Neuronal stem cell (in vitro differentiated cells): ENCODE results near the gene HOXC5.

Experiments
- DNase-seq: peaks from one replicate; pipeline ENCODE4 v3.0.0-alpha.2; 2013; ENCODE audit warnings: low spot score
- H2AFZ ChIP-seq: one replicate; pipeline ENCODE4 v1.6.1; 2013; ENCODE audit warnings: mild to moderate bottlenecking, low read length, inconsistent platforms
- H2AK5ac ChIP-seq: 2 replicates; pipeline ENCODE4 v1.6.1; 2013; ENCODE audit warnings: low read depth, mild to moderate bottlenecking, inconsistent platforms, low read length, moderate library complexity, mixed read lengths
- H2BK120ac ChIP-seq: 2 replicates; pipeline ENCODE4 v1.6.1; 2013; ENCODE audit warnings: low read depth, mild to moderate bottlenecking, inconsistent platforms, low read length, moderate library complexity, mixed read lengths
- H2BK12ac ChIP-seq: one replicate; pipeline ENCODE4 v1.6.1; 2013; ENCODE audit warnings: low read length, inconsistent platforms
- H2BK15ac ChIP-seq: 2 replicates; pipeline ENCODE4 v1.6.1; 2013; ENCODE audit warnings: mild to moderate bottlenecking, low read length, inconsistent platforms, mixed read lengths
- H2BK5ac ChIP-seq: one replicate; pipeline ENCODE4 v1.6.1; 2013; ENCODE audit warnings: inconsistent platforms, mild to moderate bottlenecking, low read length, moderate library complexity
- H3K14ac ChIP-seq: one replicate; pipeline ENCODE4 v1.6.1; 2013; ENCODE audit warnings: low read length, inconsistent platforms
- H3K18ac ChIP-seq: 2 replicates; pipeline ENCODE4 v1.6.1; 2013; ENCODE audit warnings: low read length, inconsistent platforms
- H3K23ac ChIP-seq: 2 replicates; pipeline ENCODE4 v1.6.1; 2013; ENCODE audit warnings: low read depth, mild to moderate bottlenecking, mixed read lengths, low read length, inconsistent platforms; ENCODE audit not compliant: poor library complexity
- H3K27ac ChIP-seq: replicated peaks from 3 replicates; pipeline ENCODE4 v1.5.1; 2013; ENCODE audit warnings: low read length, inconsistent platforms
- H3K27me3 ChIP-seq, 3 experiments: 2 replicates each; pipeline ENCODE4 v1.6.1; 2013; ENCODE audit warnings: low read length in 3 of 3, mild to moderate bottlenecking in 2 of 3, inconsistent platforms in 1 of 3, low read depth in 1 of 3, mixed read lengths in 1 of 3, moderate library complexity in 1 of 3; ENCODE audit not compliant: control insufficient read depth in 3 of 3, insufficient read depth in 3 of 3
- H3K36me3 ChIP-seq, 2 donors: replicated peaks in 1 of 2; 2 replicates each; pipeline ENCODE4 v1.6.1; 2013; ENCODE audit warnings: low read length in 2 of 2; ENCODE audit not compliant: control insufficient read depth in 2 of 2, insufficient read depth in 2 of 2
- H3K4ac ChIP-seq: 2 replicates; pipeline ENCODE4 v1.6.1; 2013; ENCODE audit warnings: inconsistent platforms, mild to moderate bottlenecking, low read length, moderate library complexity
- H3K4me1 ChIP-seq, 2 donors: 1 replicate in 1 of 2; 2 replicates in 1 of 2; pipeline ENCODE4 v1.6.1; 2013; ENCODE audit warnings: low read length in 2 of 2, low read depth in 1 of 2; ENCODE audit not compliant: control insufficient read depth in 2 of 2, insufficient read depth in 1 of 2
- H3K4me2 ChIP-seq: one replicate; pipeline ENCODE4 v1.6.1; 2013; ENCODE audit warnings: mild to moderate bottlenecking, low read length, inconsistent platforms; ENCODE audit not compliant: insufficient read depth, poor library complexity, severe bottlenecking
- H3K4me3 ChIP-seq, 2 donors: 2 replicates each; pipeline ENCODE4 v1.5.1; 2013; ENCODE audit warnings: low read length in 2 of 2, mild to moderate bottlenecking in 2 of 2, inconsistent platforms in 1 of 2, moderate library complexity in 1 of 2
- H3K79me1 ChIP-seq: one replicate; pipeline ENCODE4 v1.6.1; 2013; ENCODE audit warnings: low read depth, mild to moderate bottlenecking, inconsistent platforms, low read length, moderate library complexity
- H3K9ac ChIP-seq: one replicate; pipeline ENCODE4 v1.6.1; 2013; ENCODE audit warnings: mild to moderate bottlenecking, low read depth, low read length, inconsistent platforms; ENCODE audit not compliant: poor library complexity
- H3K9me3 ChIP-seq, 2 donors: replicated peaks in 1 of 2; 2 replicates each; pipeline versions ENCODE3 to v1.6.1; 2013; ENCODE audit warnings: low read length in 2 of 2, mild to moderate bottlenecking in 2 of 2, inconsistent platforms in 1 of 2, low read depth in 1 of 2, mixed read lengths in 1 of 2, moderate library complexity in 1 of 2; ENCODE audit not compliant: control insufficient read depth in 2 of 2, insufficient read depth in 1 of 2
- H4K8ac ChIP-seq: one replicate; pipeline ENCODE4 v1.6.1; 2013; ENCODE audit warnings: low read depth, mild to moderate bottlenecking, inconsistent platforms, low read length, moderate library complexity
- H4K91ac ChIP-seq: one replicate; pipeline ENCODE4 v1.6.1; 2013; ENCODE audit warnings: low read length, low read depth, mild to moderate bottlenecking, inconsistent platforms; ENCODE audit not compliant: poor library complexity
- WGBS, 2 donors: extraction: QIAGEN DNeasy Blood & Tissue Kit; methylation state at CpG; one replicate each; pipeline ENCODE4 v1.1.7; 2013; ENCODE audit warnings: missing lambda C conversion rate in 2 of 2, mixed read lengths in 1 of 2; ENCODE audit not compliant: insufficient read length in 2 of 2, insufficient replicate concordance in 1 of 2; ENCODE audit errors: extremely low coverage in 2 of 2; 5-methylcytosine and 5-hydroxymethylcytosine counted together

The HOXC5 gene

GRCh38 chr12:54039417-54040147 lies 6.7 kb downstream of the HOXC5 start:
- Histone ChIP-seq H3K9ac (no peak overlapping the region), H3K79me1 (no peaks in the 10 kb centered on the region), H3K4me3 (no peak overlapping the region), H3K27me3 (peaks cover 31 to 97% (median 96%) of the 10 kb centered on the region in 3 experiments), H2BK5ac (no peak overlapping the region), H3K9me3 (peaks cover 0 to 6% of the 10 kb centered on the region in 2 donors), H3K4ac (no peak overlapping the region), H4K8ac (no peak overlapping the region), H3K27ac (no peak overlapping the region), H3K4me1 (no peaks in the 10 kb centered on the region), H2AK5ac (no peak overlapping the region), H3K4me2 (no peak overlapping the region), H2AFZ (no peak overlapping the region), H3K18ac (no peak overlapping the region), H3K14ac (no peak overlapping the region), H3K23ac (no peak overlapping the region), H3K36me3 (no peaks in the 10 kb centered on the region), H2BK120ac (no peak overlapping the region), H2BK12ac (no peak overlapping the region), H4K91ac (no peak overlapping the region), H2BK15ac (no peak overlapping the region)
- WGBS, 2 donors = no CpG with 5 or more reads among the region's 16 CpGs
- no peak for DNase-seq

GRCh38 chr12:54040148-54040494 lies 7.3 kb downstream of the HOXC5 start:
- no peak overlapping the region for H2BK5ac ChIP-seq
- H3K36me3 ChIP-seq = no peaks in the 10 kb centered on the region
- H3K79me1 ChIP-seq = no peaks in the 10 kb centered on the region
- H3K27ac ChIP-seq = no peak overlapping the region
- H3K27me3 ChIP-seq = peaks cover 26 to 97% (median 96%) of the 10 kb centered on the region in 3 experiments
- H2BK12ac ChIP-seq = no peak overlapping the region
- no peak overlapping the region for H2BK15ac ChIP-seq
- H3K4me3 ChIP-seq = no peak overlapping the region
- H4K91ac ChIP-seq = no peak overlapping the region
- H3K9me3 ChIP-seq = peaks cover 0 to 6% of the 10 kb centered on the region in 2 donors
- H3K23ac ChIP-seq = no peak overlapping the region
- H3K18ac ChIP-seq = no peak overlapping the region
- H3K4me2 ChIP-seq = no peak overlapping the region
- H2AK5ac ChIP-seq = no peak overlapping the region
- H3K4me1 ChIP-seq = no peaks in the 10 kb centered on the region
- no CpG with 5 or more reads among the region's 4 CpGs for WGBS, 2 donors
- H3K14ac ChIP-seq = no peak overlapping the region
- no peak overlapping the region for H3K4ac ChIP-seq
- H2AFZ ChIP-seq = no peak overlapping the region
- DNase-seq = no peak
- H3K9ac ChIP-seq = no peak overlapping the region
- H2BK120ac ChIP-seq = no peak overlapping the region
- no peak overlapping the region for H4K8ac ChIP-seq

GRCh38 chr12:54040648-54041047 lies 7.8 kb downstream of the HOXC5 start:
- Histone ChIP-seq H2AK5ac (no peak overlapping the region), H3K4ac (no peak overlapping the region), H3K4me1 (no peaks in the 10 kb centered on the region), H4K8ac (no peak overlapping the region), H3K79me1 (no peaks in the 10 kb centered on the region), H3K4me3 (no peak overlapping the region), H3K36me3 (no peaks in the 10 kb centered on the region), H3K23ac (no peak overlapping the region), H3K4me2 (no peak overlapping the region), H2BK12ac (no peak overlapping the region), H2BK15ac (no peak overlapping the region), H3K27ac (no peak overlapping the region), H2BK5ac (no peak overlapping the region), H3K18ac (no peak overlapping the region), H2AFZ (no peak overlapping the region), H3K14ac (no peak overlapping the region), H4K91ac (no peak overlapping the region), H3K9ac (no peak overlapping the region), H3K9me3 (peaks cover 0 to 6% of the 10 kb centered on the region in 2 donors), H2BK120ac (no peak overlapping the region), H3K27me3 (peaks cover 22 to 97% (median 95%) of the 10 kb centered on the region in 3 experiments)
- no CpG with 5 or more reads among the region's 3 CpGs for WGBS, 2 donors
- DNase-seq = no peak

GRCh38 chr12:54041097-54041690 lies 8.3 kb downstream of the HOXC5 start:
- H2BK15ac ChIP-seq = no peak overlapping the region
- no peaks in the 10 kb centered on the region for H3K4me1 ChIP-seq
- no peak overlapping the region for H4K8ac ChIP-seq
- H4K91ac ChIP-seq = no peak overlapping the region
- no peaks in the 10 kb centered on the region for H3K79me1 ChIP-seq
- no peak overlapping the region for H3K4me3 ChIP-seq
- H3K27ac ChIP-seq = no peak overlapping the region
- peaks cover 27 to 97% (median 95%) of the 10 kb centered on the region in 3 experiments for H3K27me3 ChIP-seq
- no peak overlapping the region for H2AFZ ChIP-seq
- no peak overlapping the region for H3K4me2 ChIP-seq
- no peak for DNase-seq
- H3K14ac ChIP-seq = no peak overlapping the region
- H2BK120ac ChIP-seq = no peak overlapping the region
- no CpG with 5 or more reads among the region's 2 CpGs for WGBS, 2 donors
- H3K4ac ChIP-seq = no peak overlapping the region
- H2BK5ac ChIP-seq = no peak overlapping the region
- no peaks in the 10 kb centered on the region for H3K36me3 ChIP-seq
- no peak overlapping the region for H2BK12ac ChIP-seq
- no peak overlapping the region for H3K23ac ChIP-seq
- H3K9ac ChIP-seq = no peak overlapping the region
- peaks cover 0 to 6% of the 10 kb centered on the region in 2 donors for H3K9me3 ChIP-seq
- no peak overlapping the region for H2AK5ac ChIP-seq
- no peak overlapping the region for H3K18ac ChIP-seq
